ENCODE measurements around the gene ARHGEF11.

- TF ChIP-seq CTCF (conservative IDR thresholded peaks at IDR 0.05), result no peak
- no peak for TF ChIP-seq ZFX (IDR thresholded peaks at IDR 0.05)
These were observed 40.7 kb downstream of the ARHGEF11 start for GRCh38 chr1:157004806-157005205.
